ENCODE measurements around the gene COL11A1.
"Not testable (repeated sequence)": the region's sequence is repeated elsewhere in the genome, so short reads cannot be mapped to it uniquely, and the experiment has no call there.

COL11A1 gene

DNA sequence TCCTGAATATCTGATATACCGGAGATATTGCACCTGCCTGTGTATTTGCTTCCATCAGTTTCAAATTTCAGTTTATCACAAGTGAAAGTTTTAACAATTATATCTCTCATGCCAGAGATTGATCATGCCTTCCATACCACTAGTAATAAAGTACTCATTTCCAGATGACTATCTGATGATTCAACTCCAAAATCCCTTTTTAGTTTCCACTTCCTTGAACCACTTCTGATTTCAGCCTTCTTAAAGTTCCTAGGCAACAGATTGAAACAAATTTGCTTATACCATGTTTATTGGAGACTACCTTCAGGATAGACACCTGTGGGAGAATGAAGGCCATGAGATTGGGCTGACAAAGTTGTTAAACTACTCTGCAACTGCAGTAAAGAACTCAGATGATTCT lies 21.5 kb upstream of the COL11A1 start:
- DNase-seq: no peak
- no peak overlapping the region for H3K27ac Mint-ChIP-seq
- H3K4me3 Mint-ChIP-seq: no peak overlapping the region
- peaks cover 11% of the 10 kb centered on the region for H3K9me3 Mint-ChIP-seq
- no peak for TF ChIP-seq CTCF (IDR thresholded peaks at IDR 0.05)
- no peaks in the 10 kb centered on the region for H3K36me3 Mint-ChIP-seq (ENCODE audit: low read depth)
- H3K27me3 Mint-ChIP-seq (ENCODE audit: low read depth, poor library complexity): peaks cover 6% of the 10 kb centered on the region
- no peaks in the 10 kb centered on the region for H3K4me1 Mint-ChIP-seq

- no peak overlapping the region for H3K4me3 Mint-ChIP-seq
- no peaks in the 10 kb centered on the region for H3K36me3 Mint-ChIP-seq (ENCODE audit: low read depth)
- H3K27me3 Mint-ChIP-seq (ENCODE audit: low read depth, poor library complexity): peaks cover 6% of the 10 kb centered on the region
- no peak overlapping the region for H3K27ac Mint-ChIP-seq
- no peak for DNase-seq
- TF ChIP-seq CTCF (IDR thresholded peaks at IDR 0.05): no peak
- H3K4me1 Mint-ChIP-seq: no peaks in the 10 kb centered on the region
- H3K9me3 Mint-ChIP-seq: peaks cover 7% of the 10 kb centered on the region
Measured at GRCh38 chr1:103129255-103129654, 20.9 kb upstream of the COL11A1 start.

DNA sequence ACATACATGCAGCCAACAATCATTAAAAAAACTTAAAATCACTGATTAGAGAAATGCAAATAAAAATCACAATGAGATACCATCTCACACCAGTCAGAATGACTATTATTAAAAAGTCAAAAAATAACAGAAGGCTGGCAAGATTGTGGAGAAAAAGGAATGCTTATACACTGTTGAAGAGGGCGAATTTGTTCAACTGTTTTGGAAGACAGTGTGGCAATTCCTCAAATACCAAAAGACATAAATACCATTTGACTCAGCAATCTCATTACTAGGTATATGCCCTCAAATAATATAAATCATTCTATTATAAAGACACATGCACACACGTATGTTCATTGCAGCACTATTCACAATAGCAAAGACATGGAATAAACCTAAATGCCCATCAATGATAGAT lies 19.9 kb upstream of the COL11A1 start:
- H3K27ac Mint-ChIP-seq; H3K36me3 Mint-ChIP-seq (ENCODE audit: low read depth); H3K27me3 Mint-ChIP-seq (ENCODE audit: low read depth, poor library complexity); DNase-seq; H3K4me1 Mint-ChIP-seq; H3K4me3 Mint-ChIP-seq; H3K9me3 Mint-ChIP-seq: not testable (repeated sequence)

DNA sequence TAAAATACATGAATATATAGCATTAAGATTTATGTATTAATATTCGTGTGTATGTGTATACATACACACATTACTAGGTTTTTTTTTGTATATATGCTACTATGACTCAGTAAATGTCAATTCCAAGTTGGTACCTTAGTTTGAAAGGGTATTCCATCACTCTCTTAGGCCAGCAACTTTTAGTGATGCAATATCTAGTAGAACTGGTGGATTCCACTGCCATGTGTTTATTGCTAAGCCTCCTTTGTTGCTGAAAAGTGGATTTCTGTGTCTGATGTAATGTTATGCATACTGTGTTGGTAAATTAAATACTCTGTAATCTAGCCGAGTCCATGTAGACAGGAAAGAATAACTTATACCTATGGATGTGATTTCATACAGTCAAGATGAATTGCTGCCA lies 16.9 kb upstream of the COL11A1 start:
- no peaks in the 10 kb centered on the region for H3K36me3 Mint-ChIP-seq (ENCODE audit: low read depth)
- no peak for TF ChIP-seq CTCF (IDR thresholded peaks at IDR 0.05)
- peaks cover 3% of the 10 kb centered on the region for H3K27me3 Mint-ChIP-seq (ENCODE audit: low read depth, poor library complexity)

GRCh38 chr1:103122983-103123720 lies 14.8 kb upstream of the COL11A1 start:
- H3K9me3 Mint-ChIP-seq: peaks cover 11% of the 10 kb centered on the region
- no peaks in the 10 kb centered on the region for H3K36me3 Mint-ChIP-seq (ENCODE audit: low read depth)
- peaks cover 3% of the 10 kb centered on the region for H3K27me3 Mint-ChIP-seq (ENCODE audit: low read depth, poor library complexity)
- no peak overlapping the region for H3K27ac Mint-ChIP-seq
- H3K4me1 Mint-ChIP-seq: no peaks in the 10 kb centered on the region
- H3K4me3 Mint-ChIP-seq: no peak overlapping the region
- DNase-seq: no peak
- no peak for TF ChIP-seq CTCF (IDR thresholded peaks at IDR 0.05)

More for the DNA sequence above, 16.9 kb upstream of the COL11A1 start:
- H3K4me1 Mint-ChIP-seq: no peaks in the 10 kb centered on the region
- H3K27ac Mint-ChIP-seq: no peak overlapping the region
- no peak for DNase-seq
- no peak overlapping the region for H3K4me3 Mint-ChIP-seq
- H3K9me3 Mint-ChIP-seq: peaks cover 11% of the 10 kb centered on the region

DNA sequence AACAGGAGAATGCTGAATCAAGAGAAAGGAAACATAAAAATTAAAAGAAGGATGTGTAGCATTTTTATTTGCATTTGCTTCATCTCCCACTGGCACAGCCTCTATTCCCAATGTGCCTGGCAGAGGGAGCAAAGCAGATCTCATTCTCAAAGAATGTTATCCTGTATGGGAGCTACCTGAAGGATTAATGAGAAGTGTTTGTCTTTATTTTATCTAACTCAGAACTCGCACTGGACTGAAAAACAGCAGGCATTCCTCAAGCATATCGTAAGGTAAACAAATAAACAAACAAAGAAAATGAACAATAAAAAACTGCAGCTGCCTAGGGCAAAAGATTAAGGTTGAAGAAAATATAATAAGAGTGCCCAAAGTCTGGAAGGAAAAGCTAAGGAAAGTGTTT lies 12.7 kb upstream of the COL11A1 start:
- no peak for DNase-seq
- H3K27ac Mint-ChIP-seq: no peak overlapping the region
- H3K4me3 Mint-ChIP-seq: no peak overlapping the region
- H3K36me3 Mint-ChIP-seq (ENCODE audit: low read depth): no peaks in the 10 kb centered on the region
- peaks cover 11% of the 10 kb centered on the region for H3K9me3 Mint-ChIP-seq
- no peak for TF ChIP-seq CTCF (IDR thresholded peaks at IDR 0.05)
- no peaks in the 10 kb centered on the region for H3K4me1 Mint-ChIP-seq
- no peaks in the 10 kb centered on the region for H3K27me3 Mint-ChIP-seq (ENCODE audit: low read depth, poor library complexity)
